H1 (cell line): ENCODE measurements around the gene TNXB. TPM values are rescaled to one million over a fixed set of nuclear protein-coding genes. Genes with fewer than 3 reads are reported as not detected.

ENCODE experiments used
- CTCF ChIA-PET: fragments of 300-600 bp; sonication (Branson Sonifier 250); formaldehyde crosslinking; loops from one replicate; lab custom pipeline; 2021; ENCODE audit not compliant: partially characterized antibody; lab: Charles Lee
- POLR2A ChIA-PET: fragments of 300-600 bp; sonication (Branson Sonifier 250); formaldehyde crosslinking; loops from one replicate; lab custom pipeline; 2021; ENCODE audit warnings: inconsistent platforms; ENCODE audit not compliant: partially characterized antibody; lab: Charles Lee
- DNase-seq, 2 experiments: peaks; one replicate each; pipeline versions ENCODE4 v3.0.0 to v3.0.0-alpha.2; 2010 to 2022; ENCODE audit warnings: low spot score in 2 of 2, low read depth in 1 of 2, mixed read lengths in 1 of 2
- FAIRE-seq: peaks from 2 replicates; lab custom pipeline; 2011; peaks lifted over from hg19 to GRCh38; lab: Jason Lieb, UNC
- H2AFZ ChIP-seq: 2 replicates; pipeline ENCODE4 v1.8.1; 2012; ENCODE audit warnings: low read length, inconsistent platforms
- H2AK5ac ChIP-seq: 2 replicates; pipeline ENCODE4 v1.6.1; 2013; ENCODE audit warnings: low read depth, low read length
- H2BK120ac ChIP-seq: replicated peaks from 2 replicates; pipeline ENCODE3; 2013; ENCODE audit warnings: low read depth, low read length, inconsistent platforms
- H2BK12ac ChIP-seq: 2 replicates; pipeline ENCODE4 v1.6.1; 2013; ENCODE audit warnings: low read depth, low read length
- H2BK15ac ChIP-seq: 2 replicates; pipeline ENCODE4 v1.6.1; 2013; ENCODE audit warnings: low read length
- H2BK20ac ChIP-seq: 2 replicates; pipeline ENCODE4 v1.6.1; 2013; ENCODE audit warnings: low read length
- H2BK5ac ChIP-seq: 2 replicates; pipeline ENCODE4 v1.6.1; 2013; ENCODE audit warnings: low read depth, low read length
- H3K14ac ChIP-seq: 2 replicates; pipeline ENCODE4 v1.6.1; 2013; ENCODE audit warnings: inconsistent platforms; ENCODE audit not compliant: insufficient read length
- H3K18ac ChIP-seq: 2 replicates; pipeline ENCODE4 v1.6.1; 2013; ENCODE audit warnings: low read length; ENCODE audit errors: extremely low read depth
- H3K23ac ChIP-seq: 2 replicates; pipeline ENCODE4 v1.6.1; 2013; ENCODE audit warnings: inconsistent platforms; ENCODE audit not compliant: insufficient read length
- H3K23me2 ChIP-seq: 2 replicates; pipeline ENCODE4 v1.6.1; 2013; ENCODE audit warnings: low read depth, low read length
- H3K27ac ChIP-seq: 2 replicates; pipeline ENCODE4 v1.6.1; 2011; ENCODE audit warnings: low read depth, low read length, inconsistent platforms
- H3K27me3 ChIP-seq, 4 experiments: replicated peaks in 1 of 4; 1 replicate in 1 of 4; 2 replicates in 3 of 4; pipeline versions ENCODE4 v1.6.1 to v1.8.1; 2011 to 2013; ENCODE audit warnings: low read length in 3 of 4, mild to moderate bottlenecking in 3 of 4, inconsistent platforms in 2 of 4, mixed read lengths in 2 of 4, moderate library complexity in 1 of 4; ENCODE audit not compliant: control insufficient read depth in 3 of 4, insufficient read depth in 3 of 4; ENCODE audit errors: extremely low read depth in 1 of 4
- H3K36me3 ChIP-seq, 4 experiments: 2 replicates each; pipeline versions ENCODE4 v1.6.1 to v1.8.1; 2011 to 2013; ENCODE audit warnings: mild to moderate bottlenecking in 4 of 4, low read length in 3 of 4, moderate library complexity in 2 of 4, control low read depth in 1 of 4, inconsistent platforms in 1 of 4; ENCODE audit not compliant: insufficient read depth in 4 of 4, control insufficient read depth in 2 of 4
- H3K4ac ChIP-seq: replicated peaks from 2 replicates; pipeline ENCODE3; 2013; ENCODE audit warnings: low read length, low read depth, mixed read lengths, inconsistent platforms; ENCODE audit not compliant: insufficient read length
- H3K4me1 ChIP-seq, 4 experiments: replicated peaks in 1 of 4; 1 replicate in 1 of 4; 2 replicates in 3 of 4; pipeline versions ENCODE4 v1.6.1 to v1.8.1; 2011 to 2013; ENCODE audit warnings: low read length in 3 of 4, inconsistent platforms in 2 of 4, mixed read lengths in 1 of 4; ENCODE audit not compliant: insufficient read depth in 4 of 4, control insufficient read depth in 3 of 4
- H3K4me2 ChIP-seq, 2 experiments: 2 replicates each; pipeline versions ENCODE4 v1.6.1 to v1.8.1; 2011 to 2013; ENCODE audit warnings: low read depth in 2 of 2, low read length in 2 of 2, control low read depth in 1 of 2, inconsistent platforms in 1 of 2, mild to moderate bottlenecking in 1 of 2; ENCODE audit not compliant: insufficient read depth in 1 of 2
- H3K4me3 ChIP-seq, 4 experiments: fragments of 200-600, 300-600 bp in 1 of 4; sonication (generic), shearing (Covaris generic), sonication (Bioruptor Twin) in 1 of 4; 2 replicates each; pipeline versions ENCODE4 v1.5.1 to v1.8.1; 2011 to 2016; ENCODE audit warnings: low read length in 4 of 4, low read depth in 3 of 4, control low read depth in 2 of 4, inconsistent platforms in 2 of 4, mild to moderate bottlenecking in 2 of 4, mixed read lengths in 1 of 4, moderate library complexity in 1 of 4; ENCODE audit not compliant: insufficient read depth in 2 of 4; ENCODE audit errors: extremely low read depth in 1 of 4
- H3K56ac ChIP-seq: replicated peaks from 2 replicates; pipeline ENCODE3; 2013; ENCODE audit warnings: low read depth, mild to moderate bottlenecking, mixed read lengths, low read length, inconsistent platforms; ENCODE audit not compliant: insufficient read length
- H3K79me1 ChIP-seq: 2 replicates; pipeline ENCODE4 v1.6.1; 2013; ENCODE audit warnings: low read depth, low read length, control low read depth
- H3K79me2 ChIP-seq, 2 experiments: 2 replicates each; pipeline versions ENCODE4 v1.6.1 to v1.8.1; 2012 to 2013; ENCODE audit warnings: low read length in 2 of 2, mild to moderate bottlenecking in 2 of 2, inconsistent platforms in 1 of 2; ENCODE audit not compliant: insufficient read depth in 2 of 2, control insufficient read depth in 1 of 2
- H3K9ac ChIP-seq, 4 experiments: replicated peaks in 1 of 4; 1 replicate in 1 of 4; 2 replicates in 3 of 4; pipeline versions ENCODE4 v1.6.1 to v1.8.1; 2011 to 2013; ENCODE audit warnings: low read depth in 3 of 4, low read length in 3 of 4, control low read depth in 2 of 4, mild to moderate bottlenecking in 2 of 4, moderate library complexity in 2 of 4, inconsistent platforms in 1 of 4; ENCODE audit errors: extremely low read depth in 1 of 4
- H3K9me3 ChIP-seq, 2 experiments: 2 replicates each; pipeline versions ENCODE4 v1.6.1 to v1.8.1; 2012 to 2013; ENCODE audit warnings: mild to moderate bottlenecking in 2 of 2, moderate library complexity in 2 of 2, control low read depth in 1 of 2, inconsistent platforms in 1 of 2, low read depth in 1 of 2, low read length in 1 of 2, mixed read lengths in 1 of 2; ENCODE audit not compliant: insufficient read depth in 2 of 2
- H4K20me1 ChIP-seq, 2 experiments: replicated peaks in 1 of 2; 2 replicates each; pipeline versions ENCODE3 to v1.8.1; 2011 to 2013; ENCODE audit warnings: inconsistent platforms in 2 of 2, low read length in 2 of 2, mild to moderate bottlenecking in 1 of 2; ENCODE audit not compliant: insufficient read depth in 2 of 2, control insufficient read depth in 1 of 2
- H4K5ac ChIP-seq: 2 replicates; pipeline ENCODE4 v1.6.1; 2013; ENCODE audit warnings: low read length, low read depth, mixed read lengths, inconsistent platforms; ENCODE audit not compliant: insufficient read length
- H4K8ac ChIP-seq: 2 replicates; pipeline ENCODE4 v1.8.0; 2013; ENCODE audit warnings: mild to moderate bottlenecking, moderate library complexity, low read length, inconsistent platforms; ENCODE audit not compliant: insufficient read depth; ENCODE audit errors: extremely low read depth
- H4K91ac ChIP-seq: replicated peaks from 2 replicates; pipeline ENCODE3; 2013; ENCODE audit warnings: low read length, mixed read lengths, inconsistent platforms; ENCODE audit not compliant: insufficient read length
- CHD2 ChIP-seq: IDR thresholded peaks from 2 replicates; pipeline ENCODE4 v1.6.1; 2012; ENCODE audit warnings: low read length, improper control_type of control experiment
- EGR1 ChIP-seq: IDR thresholded peaks from 2 replicates; pipeline ENCODE4 v1.6.1; 2011; ENCODE audit warnings: low read depth, low read length, borderline replicate concordance
- RAD21 ChIP-seq, 2 experiments: IDR thresholded peaks in 1 of 2; conservative IDR thresholded peaks in 1 of 2; 2 replicates each; pipeline ENCODE4 v1.6.1; 2011; ENCODE audit warnings: low read depth in 2 of 2, low read length in 2 of 2, improper control_type of control experiment in 1 of 2, inconsistent platforms in 1 of 2, mild to moderate bottlenecking in 1 of 2, moderate library complexity in 1 of 2
- RNF2 ChIP-seq: fragments of 200-900, 300-1000 bp; sonication (generic); IDR thresholded peaks from 2 replicates; pipeline ENCODE4 v1.7.1; 2016; ENCODE audit warnings: borderline replicate concordance, low read depth, mild to moderate bottlenecking, antibody characterized with exemption, low read length; ENCODE audit not compliant: poor library complexity, severe bottlenecking; ENCODE audit errors: missing control alignments
- SIN3A ChIP-seq, 2 experiments: IDR thresholded peaks in 1 of 2; conservative IDR thresholded peaks in 1 of 2; 2 replicates each; pipeline ENCODE4 v1.6.1; 2011 to 2012; ENCODE audit warnings: low read length in 2 of 2, improper control_type of control experiment in 1 of 2, low read depth in 1 of 2, mild to moderate bottlenecking in 1 of 2
- SRF ChIP-seq: IDR thresholded peaks from 2 replicates; pipeline ENCODE4 v1.6.1; 2011; ENCODE audit warnings: mild to moderate bottlenecking, low read depth, low read length, moderate library complexity
- TCF12 ChIP-seq: IDR thresholded peaks from 2 replicates; pipeline ENCODE4 v1.6.1; 2011; ENCODE audit warnings: low read depth, mild to moderate bottlenecking, low read length
- WGBS, 2 experiments: shearing (Covaris generic) in 1 of 2; methylation state at CpG; one replicate each; pipeline versions ENCODE4 v1.1.6 to v1.1.7; 2013 to 2015; ENCODE audit warnings: low lambda C conversion rate in 2 of 2, mixed read lengths in 2 of 2, inconsistent platforms in 1 of 2, low coverage in 1 of 2, missing lambda C conversion rate in 1 of 2; ENCODE audit not compliant: insufficient replicate concordance in 2 of 2, insufficient coverage in 1 of 2, insufficient read length in 1 of 2; ENCODE audit errors: extremely low coverage in 1 of 2, missing lambda C conversion rate in 1 of 2; 5-methylcytosine and 5-hydroxymethylcytosine counted together
- polyA plus RNA-seq, 7 experiments: library from polyadenylated mRNA; depleted of rRNA in 3 of 7; stranded (reverse) in 5 of 7; unstranded in 2 of 7; fragments of >200 nt in 5 of 7; fragments of 200-250 nt in 2 of 7; gene quantifications; 1 replicate in 5 of 7; 2 replicates in 1 of 7; 4 replicates in 1 of 7; pipeline versions ENCODE4 v1.2.1 to v1.2.3, GENCODE V29; 2011 to 2013; ENCODE audit warnings: missing spikeins in 2 of 7, mixed read lengths in 2 of 7
- total RNA-seq: library from RNA; stranded (reverse); fragmentation: NEBNext Ultra II Directional; extraction: Animal tissue kit (Norgen Biotek cat#: 25700); gene quantifications from 2 replicates; pipeline ENCODE4 v1.2.1, GENCODE V29; 2021

The TNXB gene
- total and polyA plus RNA-seq, 2 of the 8 experiments (the other 6 are each of a cell fraction or from before 2014, with no cell fraction given) = 3.1 to 4.8 TPM

- POLR2A ChIA-PET = no interaction called here
- FAIRE-seq = no peak
- CTCF ChIA-PET = interaction anchor here (4.1 kb wide), 1 partner anchor 14 kb away, joined by 19 read pairs; no protein-coding TSS in a partner anchor
Measured at GRCh38 chr6:32060966-32061655, 48.0 kb downstream of the TNXB start.

More at GRCh38 chr6:32060966-32061655, 48.0 kb downstream of the TNXB start:
- no peaks in the 10 kb centered on the region for H3K4me1 ChIP-seq
- H2BK5ac ChIP-seq = no peak overlapping the region
- H3K9ac ChIP-seq = no peak overlapping the region
- no peak overlapping the region for H2BK120ac ChIP-seq
- H3K56ac ChIP-seq = no peak overlapping the region
- H2BK20ac ChIP-seq = no peak overlapping the region
- H2BK12ac ChIP-seq = no peak overlapping the region
- H2BK15ac ChIP-seq = no peak overlapping the region
- no peaks in the 10 kb centered on the region for H4K20me1 ChIP-seq
- no peak overlapping the region for H3K18ac ChIP-seq
- no peak for DNase-seq
- H3K79me2 ChIP-seq = no peaks in the 10 kb centered on the region
- H3K79me1 ChIP-seq = no peaks in the 10 kb centered on the region
- H4K91ac ChIP-seq = no peak overlapping the region
- H4K5ac ChIP-seq = no peak overlapping the region
- no peak overlapping the region for H3K23ac ChIP-seq
- no peaks in the 10 kb centered on the region for H3K23me2 ChIP-seq
- H3K14ac ChIP-seq = no peak overlapping the region
- no peak overlapping the region for H3K4ac ChIP-seq
- no peak overlapping the region for H3K27ac ChIP-seq
- no peak overlapping the region for H2AFZ ChIP-seq
- H3K27me3 ChIP-seq = no peaks in the 10 kb centered on the region
- no peaks in the 10 kb centered on the region for H3K36me3 ChIP-seq
- H2AK5ac ChIP-seq = no peak overlapping the region
- 93% methylated on average over 21 of the region's 28 CpGs; no CpG with 5 or more reads in 1 of the 2 experiments for whole genome bisulfite sequencing, 2 experiments
- H3K4me2 ChIP-seq = no peak overlapping the region
- H3K9me3 ChIP-seq = no peaks in the 10 kb centered on the region
- no peak overlapping the region for H3K4me3 ChIP-seq
- H4K8ac ChIP-seq = no peak overlapping the region
- TF ChIP-seq RNF2 (no peak), RAD21 (IDR thresholded peaks at IDR 0.05 in 1 of 2, conservative IDR thresholded peaks at IDR 0.05 in 1 of 2; ENCODE audit: low read depth in 2 of 2, low read length in 2 of 2) (peak; percentile 13; a peak in 2 of 4 replicates), SRF (no peak), SIN3A (conservative IDR thresholded peaks at IDR 0.05 in 1 of 2, IDR thresholded peaks at IDR 0.05 in 1 of 2; ENCODE audit: low read depth in 1 of 2, low read length in 2 of 2) (no peak), EGR1 (no peak), TCF12 (no peak), CHD2 (no peak)
